SK-N-SH (cell line): Measurements from ENCODE around the gene BABAM2. TPM values are rescaled to one million over a fixed set of nuclear protein-coding genes. Genes with fewer than 3 reads are reported as not detected.

Experiments
- CTCF ChIA-PET: fragments of 300-600, 350-600 bp; formaldehyde crosslinking; extraction: SDS; loops from one replicate; lab custom pipeline; 2021; lab: Yijun Ruan, JAX
- POLR2A ChIA-PET: fragments of 350-600 bp; sonication (Branson Sonifier 250); formaldehyde crosslinking; extraction: SDS; loops from one replicate; lab custom pipeline; 2020; ENCODE audit warnings: antibody characterized with exemption, inconsistent platforms; lab: Yijun Ruan, JAX
- DNase-seq: peaks from one replicate; pipeline ENCODE4 v3.0.0; 2012
- H2AFZ ChIP-seq: fragments of 200-600 bp; sonication (generic); 2 replicates; pipeline ENCODE4 v1.8.1; 2016; ENCODE audit warnings: antibody characterized with exemption, mild to moderate bottlenecking, low read depth
- H3F3A ChIP-seq: fragments of 200-600 bp; sonication (generic); replicated peaks from 2 replicates; pipeline ENCODE3; 2016; ENCODE audit warnings: antibody characterized with exemption, mild to moderate bottlenecking; ENCODE audit not compliant: insufficient read depth
- H3K27ac ChIP-seq, 2 experiments: fragments of 200-500 bp in 1 of 2; fragments of 200-600 bp in 1 of 2; sonication (Bioruptor generic) in 1 of 2; sonication (generic), shearing (Covaris generic) in 1 of 2; 2 replicates each; pipeline versions ENCODE4 v1.5.1 to v1.6.1; 2014 to 2016; ENCODE audit warnings: low read depth in 2 of 2, inconsistent platforms in 1 of 2, low read length in 1 of 2, mild to moderate bottlenecking in 1 of 2, mixed read lengths in 1 of 2
- H3K27me3 ChIP-seq: fragments of 200-600 bp; sonication (generic), shearing (Covaris generic); 2 replicates; pipeline ENCODE4 v1.6.1; 2016; ENCODE audit warnings: mixed run types; ENCODE audit not compliant: insufficient read depth
- H3K36me3 ChIP-seq, 2 experiments: fragments of 200-500 bp in 1 of 2; fragments of 200-600 bp in 1 of 2; sonication (Bioruptor generic) in 1 of 2; sonication (generic) in 1 of 2; replicated peaks in 1 of 2; 2 replicates each; pipeline versions ENCODE3 to v1.5.1; 2014 to 2016; ENCODE audit warnings: low read length in 1 of 2, mild to moderate bottlenecking in 1 of 2; ENCODE audit not compliant: insufficient read depth in 2 of 2, control insufficient read depth in 1 of 2
- H3K4me1 ChIP-seq, 2 experiments: fragments of 200-500 bp in 1 of 2; fragments of 200-600 bp in 1 of 2; sonication (Bioruptor generic) in 1 of 2; sonication (generic), shearing (Covaris generic) in 1 of 2; 2 replicates each; pipeline versions ENCODE4 v1.5.1 to v1.6.1; 2014 to 2016; ENCODE audit warnings: low read depth in 1 of 2, low read length in 1 of 2, mixed run types in 1 of 2; ENCODE audit not compliant: insufficient read depth in 2 of 2, control insufficient read depth in 1 of 2
- H3K4me2 ChIP-seq: fragments of 200-600 bp; sonication (generic), shearing (Covaris generic); 2 replicates; pipeline ENCODE4 v1.6.1; 2017; ENCODE audit warnings: mixed run types
- H3K4me3 ChIP-seq, 2 experiments: fragments of 200-500 bp in 1 of 2; fragments of 200-600 bp in 1 of 2; sonication (Bioruptor generic) in 1 of 2; sonication (generic), shearing (Covaris generic) in 1 of 2; 2 replicates each; pipeline versions ENCODE4 v1.5.1 to v1.8.1; 2014 to 2016; ENCODE audit warnings: low read depth in 2 of 2, inconsistent platforms in 1 of 2, low read length in 1 of 2, mild to moderate bottlenecking in 1 of 2, mixed read lengths in 1 of 2, moderate library complexity in 1 of 2
- H3K79me2 ChIP-seq: fragments of 200-600 bp; sonication (generic); 2 replicates; pipeline ENCODE4 v1.8.1; 2017; ENCODE audit warnings: mild to moderate bottlenecking; ENCODE audit not compliant: insufficient read depth
- H3K9ac ChIP-seq: fragments of 200-600 bp; sonication (generic); 2 replicates; pipeline ENCODE4 v1.6.1; 2017; ENCODE audit warnings: mixed run types
- H3K9me2 ChIP-seq: fragments of 200-600 bp; sonication (generic); 2 replicates; pipeline ENCODE4 v1.6.1; 2017; ENCODE audit warnings: mixed run types
- H3K9me3 ChIP-seq: fragments of 200-600 bp; sonication (generic); 2 replicates; pipeline ENCODE4 v1.6.1; 2017; ENCODE audit warnings: mixed run types, mild to moderate bottlenecking, moderate library complexity
- H4K20me1 ChIP-seq: fragments of 200-600 bp; sonication (generic); 2 replicates; pipeline ENCODE4 v1.6.1; 2017; ENCODE audit warnings: mild to moderate bottlenecking, mixed run types; ENCODE audit not compliant: insufficient read depth
- ELF1 ChIP-seq: IDR thresholded peaks from 2 replicates; pipeline ENCODE4 v1.4.0; 2012
- FOXJ3 ChIP-seq: sonication (generic); formaldehyde crosslinking; IDR thresholded peaks from 2 replicates; pipeline ENCODE4 v1.5.1; 2020; ENCODE audit warnings: mild to moderate bottlenecking, missing genetic modification reagents
- GABPA ChIP-seq: IDR thresholded peaks from 2 replicates; pipeline ENCODE4 v1.4.0; 2012; ENCODE audit warnings: low read depth, mild to moderate bottlenecking
- MXI1 ChIP-seq: IDR thresholded peaks from 2 replicates; pipeline ENCODE4 v1.6.1; 2012; ENCODE audit warnings: mild to moderate bottlenecking, low read depth, low read length, improper control_type of control experiment
- NRF1 ChIP-seq: IDR thresholded peaks from 2 replicates; pipeline ENCODE4 v1.6.1; 2012; ENCODE audit warnings: low read depth, mild to moderate bottlenecking, low read length
- POLR2AphosphoS5 ChIP-seq: IDR thresholded peaks from 2 replicates; pipeline ENCODE4 v1.6.1; 2012; ENCODE audit warnings: low read depth, low read length
- REST ChIP-seq: IDR thresholded peaks from 2 replicates; pipeline ENCODE4 v1.6.1; 2012; ENCODE audit warnings: mild to moderate bottlenecking, low read depth, low read length, moderate library complexity
- TAF1 ChIP-seq: IDR thresholded peaks from 2 replicates; pipeline ENCODE4 v1.6.1; 2012; ENCODE audit warnings: low read depth, mild to moderate bottlenecking, low read length, moderate library complexity, borderline replicate concordance
- TEAD4 ChIP-seq: IDR thresholded peaks from 2 replicates; pipeline ENCODE4 v1.4.0; 2012; ENCODE audit warnings: mild to moderate bottlenecking, borderline replicate concordance; ENCODE audit not compliant: insufficient read depth
- USF2 ChIP-seq: fragments of 150-350 bp; IDR thresholded peaks from 2 replicates; pipeline ENCODE4 v1.6.1; 2017; ENCODE audit warnings: antibody characterized with exemption, low read length, low read depth, borderline replicate concordance
- ZBTB33 ChIP-seq: IDR thresholded peaks from 2 replicates; pipeline ENCODE4 v1.4.0; 2012; ENCODE audit warnings: low read depth, borderline replicate concordance
- WGBS: methylation state at CpG from one replicate; pipeline ENCODE4 v1.1.6; 2017; ENCODE audit warnings: low lambda C conversion rate; 5-methylcytosine and 5-hydroxymethylcytosine counted together
- polyA plus RNA-seq, 3 experiments: library from polyadenylated mRNA; depleted of rRNA; stranded (reverse); fragments of >200 nt; gene quantifications; 2 replicates each; pipeline ENCODE4 v1.2.3, GENCODE V29; 2012
- TF ChIP-seq, protein P1 (sequence below): fragments of 150-350 bp; IDR thresholded peaks from 2 replicates; pipeline ENCODE4 v1.6.1; 2016; ENCODE audit warnings: mild to moderate bottlenecking, low read depth, low read length
- TF ChIP-seq, protein P2 (sequence below): fragments of 200-600 bp; sonication (generic); IDR thresholded peaks from 2 replicates; pipeline ENCODE4 v1.6.1; 2017; ENCODE audit warnings: antibody characterized with exemption, mild to moderate bottlenecking, moderate library complexity

The BABAM2 gene
- polyA plus RNA-seq, 1 of the 3 experiments (the other 2 are of a cell fraction), result 34.0 TPM

DNA sequence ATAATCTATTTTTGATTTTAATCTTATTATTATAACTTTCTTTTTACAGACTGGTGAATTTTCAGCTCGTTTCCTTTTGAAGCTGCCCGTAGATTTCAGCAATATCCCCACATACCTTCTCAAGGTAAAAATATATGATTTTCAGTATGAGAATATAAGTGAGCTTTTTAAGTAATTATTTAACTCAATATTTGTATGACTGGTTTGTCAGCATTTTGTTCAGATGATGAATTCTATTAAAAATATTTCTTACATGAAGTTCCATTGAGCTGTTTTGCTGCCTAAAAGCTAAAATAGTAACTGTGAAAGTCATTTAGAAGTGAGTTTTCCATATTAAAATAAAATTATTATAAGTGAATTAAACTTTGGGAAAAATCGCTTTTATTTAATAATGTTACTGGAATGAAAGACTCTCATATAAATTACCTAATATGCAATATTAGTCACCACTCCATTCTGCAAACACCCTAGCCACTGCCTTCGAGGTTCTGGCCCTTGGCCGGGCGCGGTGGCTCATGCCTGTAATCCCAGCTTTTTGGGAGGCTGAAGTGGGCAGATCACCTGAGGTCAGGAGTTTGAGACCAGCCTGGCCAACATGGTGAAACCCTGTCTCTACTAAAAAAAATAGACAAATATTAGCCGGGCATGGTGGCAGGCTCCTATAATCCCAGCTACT lies 155.3 kb downstream of the BABAM2 start:
- H3K36me3 ChIP-seq, result peaks cover 0 to 5% of the 10 kb centered on the region in 2 experiments
- no peaks in the 10 kb centered on the region for H3K9me2 ChIP-seq
- no peaks in the 10 kb centered on the region for H3F3A ChIP-seq
- no peaks in the 10 kb centered on the region for H3K27me3 ChIP-seq
- no peak overlapping the region for H3K4me3 ChIP-seq
- no peaks in the 10 kb centered on the region for H3K79me2 ChIP-seq
- H4K20me1 ChIP-seq, result no peaks in the 10 kb centered on the region
- ChIA-PET CTCF (interaction anchor here (0.6 to 1.1 kb wide), 3 partner anchors 11 to 350 kb away, joined by 3 read pairs; no protein-coding TSS in a partner anchor), POLR2A (no interaction called here)
- no peak for DNase-seq
- peaks cover 0 to 9% of the 10 kb centered on the region in 2 experiments; a peak in 2 of 4 replicates for H3K4me1 ChIP-seq
- H3K9ac ChIP-seq, result no peak overlapping the region
- H3K27ac ChIP-seq, result no peak overlapping the region
- no peaks in the 10 kb centered on the region for H3K9me3 ChIP-seq
- no peak overlapping the region for H3K4me2 ChIP-seq
- no peak overlapping the region for H2AFZ ChIP-seq
- TF ChIP-seq GABPA, result no peak
- no peak for TF ChIP-seq ELF1
- TF ChIP-seq NRF1, result no peak
- TF ChIP-seq, protein P1, sequence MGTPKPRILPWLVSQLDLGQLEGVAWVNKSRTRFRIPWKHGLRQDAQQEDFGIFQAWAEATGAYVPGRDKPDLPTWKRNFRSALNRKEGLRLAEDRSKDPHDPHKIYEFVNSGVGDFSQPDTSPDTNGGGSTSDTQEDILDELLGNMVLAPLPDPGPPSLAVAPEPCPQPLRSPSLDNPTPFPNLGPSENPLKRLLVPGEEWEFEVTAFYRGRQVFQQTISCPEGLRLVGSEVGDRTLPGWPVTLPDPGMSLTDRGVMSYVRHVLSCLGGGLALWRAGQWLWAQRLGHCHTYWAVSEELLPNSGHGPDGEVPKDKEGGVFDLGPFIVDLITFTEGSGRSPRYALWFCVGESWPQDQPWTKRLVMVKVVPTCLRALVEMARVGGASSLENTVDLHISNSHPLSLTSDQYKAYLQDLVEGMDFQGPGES, result no peak
- TF ChIP-seq, protein P2, sequence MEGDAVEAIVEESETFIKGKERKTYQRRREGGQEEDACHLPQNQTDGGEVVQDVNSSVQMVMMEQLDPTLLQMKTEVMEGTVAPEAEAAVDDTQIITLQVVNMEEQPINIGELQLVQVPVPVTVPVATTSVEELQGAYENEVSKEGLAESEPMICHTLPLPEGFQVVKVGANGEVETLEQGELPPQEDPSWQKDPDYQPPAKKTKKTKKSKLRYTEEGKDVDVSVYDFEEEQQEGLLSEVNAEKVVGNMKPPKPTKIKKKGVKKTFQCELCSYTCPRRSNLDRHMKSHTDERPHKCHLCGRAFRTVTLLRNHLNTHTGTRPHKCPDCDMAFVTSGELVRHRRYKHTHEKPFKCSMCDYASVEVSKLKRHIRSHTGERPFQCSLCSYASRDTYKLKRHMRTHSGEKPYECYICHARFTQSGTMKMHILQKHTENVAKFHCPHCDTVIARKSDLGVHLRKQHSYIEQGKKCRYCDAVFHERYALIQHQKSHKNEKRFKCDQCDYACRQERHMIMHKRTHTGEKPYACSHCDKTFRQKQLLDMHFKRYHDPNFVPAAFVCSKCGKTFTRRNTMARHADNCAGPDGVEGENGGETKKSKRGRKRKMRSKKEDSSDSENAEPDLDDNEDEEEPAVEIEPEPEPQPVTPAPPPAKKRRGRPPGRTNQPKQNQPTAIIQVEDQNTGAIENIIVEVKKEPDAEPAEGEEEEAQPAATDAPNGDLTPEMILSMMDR, result no peak
- TF ChIP-seq REST, result no peak
- TF ChIP-seq TEAD4, result no peak
- TF ChIP-seq TAF1, result no peak
- TF ChIP-seq ZBTB33, result no peak
- no peak for TF ChIP-seq MXI1
- no peak for TF ChIP-seq FOXJ3 (CRISPR knock-in tag)
- TF ChIP-seq POLR2AphosphoS5, result no peak
- TF ChIP-seq USF2, result no peak
- 89% methylated on average over 8 of the region's 8 CpGs for WGBS
